ENCODE data around the gene CNTNAP3B.
"Not testable (repeated sequence)": the region's sequence is repeated elsewhere in the genome, so short reads cannot be mapped to it uniquely, and the experiment has no call there.

CNTNAP3B gene

DNA sequence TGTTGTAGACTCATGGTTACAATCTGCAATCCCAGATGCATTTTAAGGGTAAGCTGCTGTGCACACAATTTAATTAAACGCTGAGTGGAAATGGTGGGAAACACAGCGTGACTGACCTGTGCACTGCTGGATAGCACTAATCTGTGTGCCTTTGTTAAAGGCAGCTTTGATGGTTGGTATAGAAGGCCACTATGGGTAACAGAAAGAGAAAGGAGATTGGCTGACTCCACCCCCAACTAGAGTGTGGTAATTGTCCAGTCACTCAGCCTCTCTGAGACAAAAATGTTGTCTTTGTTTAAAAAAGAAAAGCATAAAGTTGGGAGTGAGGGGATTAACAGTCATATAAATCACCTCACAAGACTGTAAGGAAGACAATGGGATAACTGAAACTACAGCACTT, 48.9 kb downstream of the CNTNAP3B start:
- peak; percentile 26 for DNase-seq
- H3K79me2 ChIP-seq (ENCODE audit: low read length); H3K4me1 ChIP-seq (ENCODE audit: low read length); H3K36me3 ChIP-seq (replicated peaks; ENCODE audit: insufficient read depth, low read length); H3K27me3 ChIP-seq (replicated peaks; ENCODE audit: insufficient read depth, low read length); H3K27ac ChIP-seq (ENCODE audit: low read length); H3K9ac ChIP-seq (ENCODE audit: low read length); H3K4me3 ChIP-seq (ENCODE audit: low read length); H4K20me1 ChIP-seq (ENCODE audit: insufficient read depth, low read length); H3K9me2 ChIP-seq (replicated peaks; ENCODE audit: insufficient read depth, low read length); H3K4me2 ChIP-seq (ENCODE audit: low read depth, low read length); H2AFZ ChIP-seq (ENCODE audit: low read length); H3K9me3 ChIP-seq (replicated peaks; ENCODE audit: insufficient read depth, low read length); H3F3A ChIP-seq (ENCODE audit: insufficient read depth, low read length): not testable (repeated sequence)

DNA sequence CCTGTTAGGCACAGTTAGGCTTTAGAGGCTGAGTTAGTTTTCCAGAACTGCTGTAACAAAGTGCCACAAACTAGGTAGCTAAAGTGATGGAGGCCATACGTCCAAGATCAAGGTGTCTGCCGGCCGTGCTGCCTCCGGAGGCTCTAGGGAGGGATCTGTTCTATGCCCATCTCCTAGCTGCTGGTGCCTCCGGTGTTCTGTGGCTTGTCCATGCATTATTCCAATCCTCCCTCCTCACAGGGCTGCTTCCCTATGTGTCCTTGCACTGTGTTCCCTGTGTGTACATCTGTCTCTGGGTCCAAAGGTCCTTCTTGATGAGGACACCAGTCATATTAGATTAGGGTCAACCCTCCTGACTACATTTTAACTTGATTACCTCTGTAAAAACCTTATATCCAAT, 54.4 kb downstream of the CNTNAP3B start:
- H3K9me3 ChIP-seq (replicated peaks; ENCODE audit: insufficient read depth, low read length); H3F3A ChIP-seq (ENCODE audit: insufficient read depth, low read length); H3K79me2 ChIP-seq (ENCODE audit: low read length); H4K20me1 ChIP-seq (ENCODE audit: insufficient read depth, low read length); H3K4me3 ChIP-seq (ENCODE audit: low read length); H3K27me3 ChIP-seq (replicated peaks; ENCODE audit: insufficient read depth, low read length); H3K4me2 ChIP-seq (ENCODE audit: low read depth, low read length); H3K9ac ChIP-seq (ENCODE audit: low read length); H3K9me2 ChIP-seq (replicated peaks; ENCODE audit: insufficient read depth, low read length); H3K4me1 ChIP-seq (ENCODE audit: low read length); H3K27ac ChIP-seq (ENCODE audit: low read length); DNase-seq; H2AFZ ChIP-seq (ENCODE audit: low read length); H3K36me3 ChIP-seq (replicated peaks; ENCODE audit: insufficient read depth, low read length): not testable (repeated sequence)

DNA sequence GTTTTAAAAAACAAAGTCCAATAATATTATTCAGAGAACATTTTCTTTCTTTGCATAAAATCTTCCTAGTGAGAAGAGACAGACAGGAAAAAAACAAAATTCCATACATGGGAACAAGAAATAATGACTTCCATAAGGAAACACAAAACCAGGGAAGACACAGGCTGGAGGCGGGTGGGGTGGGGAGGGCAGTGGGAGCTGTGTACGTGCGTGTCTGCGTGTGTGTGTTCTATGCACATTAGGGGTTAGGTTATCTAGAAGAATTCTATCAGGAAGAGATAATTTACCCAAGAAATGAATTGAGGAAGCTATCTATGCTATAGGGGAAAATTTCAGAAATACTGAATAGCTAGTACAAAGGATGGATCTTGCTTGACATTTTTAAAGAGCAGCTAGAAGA, 58.2 kb downstream of the CNTNAP3B start:
- not testable (repeated sequence) for H3K79me2 ChIP-seq (ENCODE audit: low read length); H3K9me3 ChIP-seq (replicated peaks; ENCODE audit: insufficient read depth, low read length); H3K4me2 ChIP-seq (ENCODE audit: low read depth, low read length); H3K9ac ChIP-seq (ENCODE audit: low read length); H3K9me2 ChIP-seq (replicated peaks; ENCODE audit: insufficient read depth, low read length); H3K27me3 ChIP-seq (replicated peaks; ENCODE audit: insufficient read depth, low read length); H3K4me1 ChIP-seq (ENCODE audit: low read length); H3F3A ChIP-seq (ENCODE audit: insufficient read depth, low read length); H3K27ac ChIP-seq (ENCODE audit: low read length); H4K20me1 ChIP-seq (ENCODE audit: insufficient read depth, low read length); H3K36me3 ChIP-seq (replicated peaks; ENCODE audit: insufficient read depth, low read length); DNase-seq; H3K4me3 ChIP-seq (ENCODE audit: low read length); H2AFZ ChIP-seq (ENCODE audit: low read length)

DNA sequence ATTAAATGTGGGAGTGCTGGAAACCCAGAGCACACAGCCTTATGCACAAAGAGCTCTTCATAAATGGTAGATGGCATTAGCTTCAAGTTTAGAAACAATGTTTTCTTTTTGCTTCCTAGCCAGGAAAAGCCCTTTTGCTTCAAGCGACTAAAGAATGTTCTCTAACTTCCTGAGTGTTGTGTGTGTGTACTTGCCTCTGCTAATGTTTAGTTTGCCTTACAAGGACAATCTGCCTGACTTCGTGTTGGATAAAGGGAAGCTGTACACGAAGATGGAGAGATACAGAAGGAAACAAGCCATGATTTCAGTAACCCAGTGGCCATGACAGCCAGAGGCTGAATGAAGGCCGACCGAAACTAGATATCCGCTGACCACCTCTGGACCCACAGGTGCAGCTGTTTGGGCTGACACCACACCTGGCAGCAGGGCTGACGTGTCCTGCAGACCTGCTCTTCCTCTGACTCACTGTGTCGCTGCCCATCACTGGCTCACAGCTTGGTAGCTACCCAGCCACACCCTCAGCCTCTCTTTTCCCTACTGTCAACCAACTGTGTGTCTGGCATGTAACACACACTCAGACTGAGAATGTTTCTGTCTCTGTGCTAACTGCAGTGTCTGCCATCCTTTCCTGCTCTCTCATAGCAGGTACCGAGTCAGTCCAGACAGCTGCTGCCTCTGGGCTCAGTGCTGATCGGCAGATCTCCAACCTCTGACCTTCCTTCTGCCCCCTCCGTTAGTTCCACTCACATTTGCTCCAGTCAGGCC, 59.0 kb downstream of the CNTNAP3B start:
- H3K36me3 ChIP-seq (replicated peaks; ENCODE audit: insufficient read depth, low read length); H3K9me3 ChIP-seq (replicated peaks; ENCODE audit: insufficient read depth, low read length); H3K79me2 ChIP-seq (ENCODE audit: low read length); H3K27me3 ChIP-seq (replicated peaks; ENCODE audit: insufficient read depth, low read length); H3K27ac ChIP-seq (ENCODE audit: low read length); H4K20me1 ChIP-seq (ENCODE audit: insufficient read depth, low read length); H3K4me2 ChIP-seq (ENCODE audit: low read depth, low read length); H3K4me3 ChIP-seq (ENCODE audit: low read length); H2AFZ ChIP-seq (ENCODE audit: low read length); H3F3A ChIP-seq (ENCODE audit: insufficient read depth, low read length); H3K9me2 ChIP-seq (replicated peaks; ENCODE audit: insufficient read depth, low read length); H3K4me1 ChIP-seq (ENCODE audit: low read length); H3K9ac ChIP-seq (ENCODE audit: low read length); DNase-seq: not testable (repeated sequence)

DNA sequence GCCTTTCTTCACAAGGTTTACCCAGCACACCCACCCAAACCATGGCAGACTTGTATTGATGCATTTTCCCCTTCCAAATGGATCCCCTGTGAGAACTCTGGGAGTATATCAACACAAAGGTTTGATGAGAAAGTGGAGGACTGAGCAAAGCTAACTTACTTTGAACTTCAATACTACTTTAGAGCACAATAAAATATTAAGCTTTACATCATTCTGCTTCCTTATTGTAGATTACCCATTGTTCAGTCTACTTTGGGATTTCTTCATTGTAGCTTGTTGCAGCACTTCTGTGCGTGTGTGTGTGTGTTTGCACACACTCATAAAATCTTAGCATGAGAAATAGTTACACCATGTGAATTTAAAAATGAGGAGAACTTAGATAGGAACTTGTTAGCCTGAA, 75.4 kb downstream of the CNTNAP3B start:
- not testable (repeated sequence) for H3K4me3 ChIP-seq (ENCODE audit: low read length); H3K9me2 ChIP-seq (replicated peaks; ENCODE audit: insufficient read depth, low read length); H3K79me2 ChIP-seq (ENCODE audit: low read length); H3K27me3 ChIP-seq (replicated peaks; ENCODE audit: insufficient read depth, low read length); H3K27ac ChIP-seq (ENCODE audit: low read length); H3K9me3 ChIP-seq (replicated peaks; ENCODE audit: insufficient read depth, low read length); H3K9ac ChIP-seq (ENCODE audit: low read length); H4K20me1 ChIP-seq (ENCODE audit: insufficient read depth, low read length); H3F3A ChIP-seq (ENCODE audit: insufficient read depth, low read length); H2AFZ ChIP-seq (ENCODE audit: low read length); H3K4me2 ChIP-seq (ENCODE audit: low read depth, low read length); DNase-seq; H3K4me1 ChIP-seq (ENCODE audit: low read length); H3K36me3 ChIP-seq (replicated peaks; ENCODE audit: insufficient read depth, low read length)

DNA sequence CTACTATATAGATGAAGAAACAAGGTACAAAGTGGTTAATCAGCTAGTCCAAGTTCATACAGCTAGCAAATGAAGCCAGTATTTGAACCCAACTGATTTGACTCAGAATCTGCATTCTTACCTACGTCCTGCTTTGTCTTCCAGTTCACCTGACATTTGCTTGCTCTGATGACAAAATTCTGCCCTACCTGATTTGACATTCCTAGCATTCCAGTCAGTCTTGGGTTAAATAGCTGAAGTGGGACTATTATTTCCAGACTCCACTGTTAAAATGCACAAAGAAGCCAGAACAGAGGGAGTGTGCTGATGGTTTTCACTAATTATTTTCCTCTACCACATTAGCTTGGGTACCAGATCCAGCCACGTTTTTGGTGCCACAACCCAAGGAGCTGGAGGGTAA, 78.5 kb downstream of the CNTNAP3B start:
- not testable (repeated sequence) for H2AFZ ChIP-seq (ENCODE audit: low read length); H3K36me3 ChIP-seq (replicated peaks; ENCODE audit: insufficient read depth, low read length); H3F3A ChIP-seq (ENCODE audit: insufficient read depth, low read length); H3K9me2 ChIP-seq (replicated peaks; ENCODE audit: insufficient read depth, low read length); H4K20me1 ChIP-seq (ENCODE audit: insufficient read depth, low read length); H3K27me3 ChIP-seq (replicated peaks; ENCODE audit: insufficient read depth, low read length); H3K9me3 ChIP-seq (replicated peaks; ENCODE audit: insufficient read depth, low read length); H3K79me2 ChIP-seq (ENCODE audit: low read length); H3K4me3 ChIP-seq (ENCODE audit: low read length); H3K4me1 ChIP-seq (ENCODE audit: low read length); H3K4me2 ChIP-seq (ENCODE audit: low read depth, low read length); DNase-seq; H3K27ac ChIP-seq (ENCODE audit: low read length); H3K9ac ChIP-seq (ENCODE audit: low read length)

DNA sequence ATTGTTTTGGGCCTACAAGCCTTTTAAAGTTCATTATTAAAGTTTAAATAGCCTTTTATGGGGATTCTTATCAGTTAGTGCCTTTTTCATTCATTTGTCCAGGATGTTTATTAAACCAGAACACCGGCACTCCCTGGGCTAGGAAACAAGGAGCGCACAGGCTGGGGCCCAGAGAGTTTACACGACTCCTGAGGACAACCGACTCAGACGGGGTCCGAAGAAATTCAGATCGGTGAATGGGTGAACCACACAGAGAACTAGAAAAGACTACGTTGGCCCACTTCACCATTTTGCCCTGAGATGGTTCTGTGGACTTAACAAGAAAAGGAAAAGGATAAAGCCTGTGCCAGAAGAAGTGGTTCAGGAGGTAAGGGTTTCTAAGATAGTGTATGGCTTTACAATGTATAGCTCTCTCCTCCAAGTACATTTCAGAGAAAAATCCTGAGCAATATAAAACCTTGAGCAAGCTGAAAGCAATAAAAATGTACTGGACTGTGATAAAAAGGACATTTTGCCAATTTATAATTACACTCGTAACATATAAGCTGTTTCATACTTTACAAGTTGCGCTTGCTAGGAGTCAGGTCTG, 84.7 kb downstream of the CNTNAP3B start:
- H4K20me1 ChIP-seq (ENCODE audit: insufficient read depth, low read length); H3K4me2 ChIP-seq (ENCODE audit: low read depth, low read length); DNase-seq; H3K4me1 ChIP-seq (ENCODE audit: low read length); H2AFZ ChIP-seq (ENCODE audit: low read length); H3K27ac ChIP-seq (ENCODE audit: low read length); H3F3A ChIP-seq (ENCODE audit: insufficient read depth, low read length); H3K9me3 ChIP-seq (replicated peaks; ENCODE audit: insufficient read depth, low read length); H3K36me3 ChIP-seq (replicated peaks; ENCODE audit: insufficient read depth, low read length); H3K4me3 ChIP-seq (ENCODE audit: low read length); H3K79me2 ChIP-seq (ENCODE audit: low read length); H3K9ac ChIP-seq (ENCODE audit: low read length); H3K27me3 ChIP-seq (replicated peaks; ENCODE audit: insufficient read depth, low read length); H3K9me2 ChIP-seq (replicated peaks; ENCODE audit: insufficient read depth, low read length): not testable (repeated sequence)

DNA sequence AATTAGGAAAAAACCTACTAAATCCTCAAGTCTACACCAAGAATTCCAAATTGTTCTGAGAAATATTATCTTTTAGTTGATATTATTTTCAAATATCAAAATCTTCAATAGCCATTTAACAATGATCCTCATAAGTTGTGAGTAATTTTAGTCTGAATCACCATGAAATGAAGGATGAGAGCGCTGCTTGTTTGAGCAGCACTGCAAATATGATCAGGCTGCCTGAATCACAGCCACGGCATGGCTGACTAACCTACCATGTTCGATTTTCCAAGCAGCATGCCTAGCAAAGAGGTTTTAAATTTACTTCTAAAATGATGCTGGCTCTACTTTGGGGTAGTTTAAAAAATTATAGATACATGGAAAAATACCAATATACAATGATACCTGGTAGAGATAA, 95.7 kb downstream of the CNTNAP3B start:
- not testable (repeated sequence) for H3F3A ChIP-seq (ENCODE audit: insufficient read depth, low read length); H3K36me3 ChIP-seq (replicated peaks; ENCODE audit: insufficient read depth, low read length); H3K4me2 ChIP-seq (ENCODE audit: low read depth, low read length); H3K79me2 ChIP-seq (ENCODE audit: low read length); H2AFZ ChIP-seq (ENCODE audit: low read length); H3K4me3 ChIP-seq (ENCODE audit: low read length); H3K4me1 ChIP-seq (ENCODE audit: low read length); H3K9me2 ChIP-seq (replicated peaks; ENCODE audit: insufficient read depth, low read length); DNase-seq; H3K27ac ChIP-seq (ENCODE audit: low read length); H3K9me3 ChIP-seq (replicated peaks; ENCODE audit: insufficient read depth, low read length); H3K27me3 ChIP-seq (replicated peaks; ENCODE audit: insufficient read depth, low read length); H3K9ac ChIP-seq (ENCODE audit: low read length); H4K20me1 ChIP-seq (ENCODE audit: insufficient read depth, low read length)

All from MM.1S (cell line).